GM15510 (cell line): ENCODE measurements around the gene ZNF385A.

Source experiments
- POLR2A ChIP-seq: IDR thresholded peaks from 3 replicates; pipeline ENCODE4 v1.6.1; 2011; ENCODE audit warnings: borderline replicate concordance; ENCODE audit not compliant: insufficient read length; ENCODE audit errors: extremely low read depth

ZNF385A gene

GRCh38 chr12:54405573-54405972 lies 21.0 kb upstream of the ZNF385A start:
- no peak for TF ChIP-seq POLR2A

GRCh38 chr12:54405106-54405505 lies 20.6 kb upstream of the ZNF385A start:
- no peak for TF ChIP-seq POLR2A

DNA sequence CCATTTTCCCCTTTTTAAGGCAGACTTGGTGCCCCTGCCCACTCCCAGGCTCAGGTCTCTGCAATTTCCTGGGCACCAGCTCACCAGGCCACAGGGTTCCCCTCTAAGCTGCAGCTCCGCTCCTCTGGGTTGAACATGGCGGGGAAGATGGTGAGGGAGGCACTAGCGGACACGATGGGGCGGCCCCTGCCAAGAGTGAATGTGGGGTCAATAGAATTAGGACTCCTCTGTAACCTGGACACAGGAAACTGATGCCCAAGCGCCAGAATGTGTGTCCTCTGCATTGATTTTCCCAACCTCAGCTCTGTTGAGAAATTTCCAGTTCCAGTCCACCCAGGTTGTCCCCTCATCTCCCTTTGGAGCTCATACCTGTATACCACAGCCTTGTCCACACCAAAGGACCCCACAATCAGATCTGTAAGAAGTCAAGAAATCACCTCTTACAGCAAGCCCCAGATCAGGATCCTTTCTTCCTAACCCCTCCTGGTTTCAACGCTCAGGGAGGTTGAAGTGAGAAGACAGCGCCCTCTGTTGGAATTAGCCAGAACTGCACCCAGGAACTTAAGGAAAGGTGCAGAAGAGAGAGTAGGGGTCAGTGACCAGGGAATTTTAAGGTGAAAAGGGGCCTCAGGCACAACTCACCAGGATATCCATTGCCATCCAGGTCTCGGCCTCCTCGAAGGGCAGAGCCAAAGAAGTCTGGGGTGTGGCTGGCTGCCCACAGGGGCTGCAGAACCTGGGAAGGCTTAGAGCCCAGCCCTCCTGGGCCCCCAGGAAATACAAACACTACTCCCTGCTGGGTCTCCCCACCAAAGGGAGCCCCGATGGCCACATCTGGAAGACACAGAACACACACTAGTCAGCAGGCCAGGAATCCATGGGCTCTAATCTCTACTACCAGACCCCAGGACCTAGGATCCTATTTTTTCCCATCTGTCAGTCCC lies 19.8 kb upstream of the ZNF385A start:
- no peak for TF ChIP-seq POLR2A

DNA sequence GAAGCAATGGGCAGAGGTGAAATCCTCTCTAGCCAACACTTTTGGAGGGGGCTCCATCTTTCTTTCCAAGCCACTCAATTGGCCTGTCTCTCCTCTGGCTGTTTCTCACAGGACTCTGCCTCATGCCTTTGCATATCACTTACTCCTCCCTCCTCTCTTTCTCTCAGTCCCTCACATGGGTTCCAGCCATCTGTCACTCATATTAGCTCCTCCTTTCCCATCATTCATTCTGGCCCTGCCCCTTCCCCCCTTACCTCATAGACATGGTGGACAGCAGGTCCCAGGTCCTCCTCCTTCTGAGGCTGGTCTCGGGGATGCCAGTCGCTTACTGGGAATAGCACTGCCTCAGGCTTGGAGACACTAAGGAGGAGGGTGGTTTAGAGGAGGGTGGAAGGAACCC lies 16.6 kb upstream of the ZNF385A start:
- TF ChIP-seq POLR2A: no peak

DNA sequence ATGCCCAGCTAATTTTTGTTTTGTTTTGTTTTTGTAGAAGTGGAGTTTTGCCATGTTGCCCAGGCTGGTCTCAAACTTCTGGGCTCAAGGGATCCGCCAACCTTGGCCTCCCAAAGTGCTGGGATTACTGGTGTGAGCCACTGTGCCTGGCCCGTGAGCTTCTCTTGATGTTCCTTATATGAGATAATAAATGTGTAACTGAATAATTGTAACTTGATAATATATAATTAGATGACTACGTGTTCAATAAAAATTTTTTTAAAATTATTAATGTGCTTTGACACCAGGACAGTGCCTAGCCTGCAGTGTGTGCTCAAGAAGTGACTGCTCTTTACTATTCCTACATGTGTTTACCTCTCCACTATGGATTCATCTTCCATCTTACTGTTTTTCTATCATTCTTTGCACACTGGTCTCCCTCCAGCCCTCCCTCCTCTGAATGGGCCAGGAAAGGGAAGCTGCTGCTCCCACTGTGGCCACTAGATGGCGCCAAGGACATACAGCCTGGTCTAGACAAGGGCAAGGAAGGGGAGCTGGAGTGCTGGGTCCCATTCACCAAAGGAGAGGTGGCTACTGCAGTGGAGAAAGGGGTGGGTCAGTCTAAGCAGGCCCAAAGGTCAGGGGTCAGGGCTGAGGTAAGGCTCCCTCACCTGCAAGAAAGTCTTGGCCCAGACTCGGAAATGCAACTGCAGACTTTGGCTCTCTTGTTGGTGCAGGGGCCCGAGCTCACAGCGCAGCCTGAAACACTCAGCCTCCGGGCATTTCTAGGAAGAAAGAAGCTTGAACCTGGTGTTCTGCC lies 14.7 kb upstream of the ZNF385A start:
- TF ChIP-seq POLR2A: no peak

- no peak for TF ChIP-seq POLR2A
These were observed 13.7 kb upstream of the ZNF385A start for GRCh38 chr12:54398218-54398617.

DNA sequence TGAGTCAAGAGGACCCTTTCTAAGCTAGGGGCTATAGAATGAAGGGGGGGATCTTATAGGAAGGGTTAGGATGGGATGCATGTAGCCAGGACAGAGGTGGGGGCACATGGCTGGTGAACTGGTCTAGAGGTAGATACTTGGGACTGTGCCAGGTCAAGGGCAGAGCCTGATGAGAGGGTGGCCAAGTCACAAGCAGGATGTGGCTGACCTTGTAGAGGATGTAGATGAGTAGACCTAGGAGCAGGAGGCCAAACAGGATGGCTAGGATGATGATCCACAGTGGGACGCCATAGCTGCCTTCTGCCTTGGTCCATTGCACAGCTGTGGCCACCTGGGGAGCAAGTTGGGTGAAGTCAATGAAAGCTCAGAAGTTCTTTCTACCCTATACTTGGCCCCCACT lies 12.6 kb upstream of the ZNF385A start:
- TF ChIP-seq POLR2A: no peak

GRCh38 chr12:54395545-54395944 lies 11.0 kb upstream of the ZNF385A start:
- TF ChIP-seq POLR2A: no peak

- TF ChIP-seq POLR2A: no peak
These were observed 10.5 kb upstream of the ZNF385A start for GRCh38 chr12:54394986-54395385.

DNA sequence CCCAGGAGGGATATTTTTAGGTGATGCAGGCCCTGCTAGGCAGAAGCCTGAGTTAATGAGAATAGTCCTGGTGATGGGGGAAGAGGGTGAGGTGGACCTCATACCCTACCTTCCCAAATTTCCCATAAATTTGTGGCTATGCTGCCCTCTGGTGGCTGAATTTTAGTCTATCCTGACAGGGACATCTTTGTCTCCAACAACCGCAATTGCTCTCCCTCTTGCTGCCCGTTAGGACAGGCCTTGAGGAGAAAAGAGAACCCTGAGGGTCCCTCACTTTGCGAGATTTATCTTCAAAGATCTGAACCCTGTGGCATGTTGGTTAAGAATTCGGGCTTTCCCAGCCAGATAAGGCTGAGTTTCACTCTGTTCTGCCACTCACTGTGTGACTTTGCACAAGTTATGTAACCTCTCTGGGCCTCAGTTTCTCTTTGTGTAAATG lies 9.8 kb upstream of the ZNF385A start:
- TF ChIP-seq POLR2A: no peak

DNA sequence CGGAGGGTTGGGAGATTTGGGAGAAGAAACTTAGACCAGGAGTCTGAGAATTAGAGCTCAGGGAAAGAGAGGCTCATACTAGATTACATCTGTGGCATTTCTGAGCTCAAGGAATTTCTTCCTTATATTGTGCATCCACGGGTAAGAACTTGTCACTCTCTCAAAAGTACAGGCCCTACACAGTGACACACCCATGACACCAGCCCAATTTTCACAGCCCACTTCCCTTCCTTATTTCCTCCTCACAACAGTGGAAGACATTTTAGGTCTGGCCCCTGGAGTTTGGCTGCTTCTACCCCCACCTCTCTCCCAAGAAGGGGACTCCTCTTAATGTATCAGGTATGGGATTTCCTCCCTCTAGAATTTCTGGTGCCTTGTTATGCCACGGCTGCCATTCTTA lies 9.2 kb upstream of the ZNF385A start:
- TF ChIP-seq POLR2A: no peak

DNA sequence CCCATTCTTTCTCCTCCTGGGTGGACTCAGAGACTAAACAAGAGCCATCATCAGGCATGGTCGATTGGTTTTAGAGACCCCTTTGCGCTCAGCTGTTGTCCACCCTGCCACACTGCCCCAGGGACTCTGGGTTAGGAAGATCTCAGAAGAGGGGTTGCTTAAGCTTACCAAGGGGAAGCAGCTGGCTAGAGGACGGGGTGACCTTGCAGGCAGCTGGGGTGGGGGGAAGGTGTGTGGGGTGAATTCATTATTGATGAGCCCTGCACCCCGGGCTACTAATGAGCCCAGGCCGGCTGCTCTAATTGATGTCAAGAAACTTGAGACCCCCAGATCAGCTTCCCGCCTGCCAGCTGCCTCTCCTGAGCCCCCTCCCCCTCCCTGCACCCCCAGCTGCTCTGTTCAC lies 8.7 kb upstream of the ZNF385A start:
- TF ChIP-seq POLR2A: no peak

DNA sequence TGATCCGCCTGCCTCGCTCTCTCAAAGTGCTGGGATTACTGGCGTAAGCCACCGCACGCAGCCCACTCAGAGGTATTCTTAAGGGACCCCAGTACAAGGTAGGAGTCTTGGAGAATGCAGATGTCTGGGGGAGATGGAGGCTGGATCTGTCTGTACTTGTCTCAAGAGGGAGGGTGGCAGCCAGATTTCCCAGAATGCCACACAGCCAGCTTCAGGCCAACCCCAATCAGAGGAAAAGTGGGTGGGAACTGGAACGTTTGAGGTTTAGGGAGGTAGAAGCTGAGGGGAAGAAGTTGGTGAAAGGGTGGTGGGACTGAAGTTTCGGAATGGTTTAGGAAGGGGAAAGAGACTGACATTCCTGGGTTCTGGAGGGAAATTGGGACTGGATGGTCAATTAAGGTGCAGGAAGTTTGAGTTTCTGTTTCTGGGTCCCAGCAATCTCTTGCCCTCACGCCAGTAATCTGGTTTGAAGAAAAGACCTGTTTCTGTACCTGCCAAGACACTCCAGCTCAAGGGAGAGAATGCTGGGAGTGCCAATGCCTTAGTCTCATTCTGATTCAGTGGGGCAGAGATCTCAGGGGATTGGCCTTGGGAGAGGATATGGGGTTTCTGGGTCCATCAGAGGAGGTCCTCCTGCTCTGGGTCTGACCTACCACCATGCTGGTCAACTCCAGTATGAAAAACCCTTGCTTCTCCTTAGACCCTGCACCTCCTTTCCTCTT lies 8.1 kb upstream of the ZNF385A start:
- no peak for TF ChIP-seq POLR2A

DNA sequence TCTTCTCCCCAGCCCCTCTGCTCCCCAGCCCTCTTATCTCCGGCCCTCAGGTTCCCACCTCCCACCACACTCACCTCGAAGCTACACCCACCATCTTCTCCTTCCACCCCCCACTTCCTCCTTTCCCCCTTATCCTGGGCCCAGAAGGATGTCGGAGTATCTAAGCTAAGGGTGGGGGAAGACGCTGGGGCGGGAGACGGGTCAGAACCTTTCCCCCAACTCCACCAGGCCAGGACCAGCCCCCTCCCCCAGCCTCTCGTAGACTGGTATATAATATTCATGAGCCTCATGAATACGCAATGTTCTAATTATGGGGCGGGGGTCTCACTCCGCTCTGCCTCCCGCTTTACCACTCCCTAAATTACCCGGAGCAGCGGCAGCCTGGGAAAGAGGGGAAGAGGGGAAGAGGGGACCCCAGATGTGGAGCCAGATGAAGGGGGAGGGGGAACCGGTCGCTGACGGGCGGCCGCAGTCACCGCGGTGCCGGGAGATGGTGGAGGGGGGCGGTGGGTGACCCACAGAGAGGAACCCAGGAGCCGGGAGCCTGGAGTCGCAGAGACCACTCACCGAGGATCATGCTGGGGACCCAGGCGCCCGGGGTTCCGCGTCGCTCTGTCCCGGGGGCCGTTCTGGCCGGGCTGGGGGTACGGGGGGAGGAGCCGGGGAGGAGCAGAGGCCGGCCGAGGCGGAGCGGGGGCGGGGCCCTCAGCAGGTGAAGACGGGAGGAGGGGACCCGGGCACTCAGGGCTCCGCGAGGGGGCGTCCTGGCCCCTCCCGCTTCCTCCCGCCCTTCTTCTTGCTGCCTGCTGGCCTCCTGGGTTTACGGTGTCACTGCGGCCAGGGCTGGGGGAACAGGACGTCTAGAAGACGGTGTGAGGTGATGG lies 6.4 kb upstream of the ZNF385A start:
- no peak for TF ChIP-seq POLR2A
